ENCODE data around the gene HIF1AN.

GRCh38 chr10:100507357-100507732 is 28.4 kb upstream of the HIF1AN start:
- TF ChIP-seq EZH2 (IDR thresholded peaks at IDR 0.05; ENCODE audit: borderline replicate concordance, insufficient read depth, low read depth, low read length, poor library complexity, severe bottlenecking), result no peak
- TF ChIP-seq, protein P1, sequence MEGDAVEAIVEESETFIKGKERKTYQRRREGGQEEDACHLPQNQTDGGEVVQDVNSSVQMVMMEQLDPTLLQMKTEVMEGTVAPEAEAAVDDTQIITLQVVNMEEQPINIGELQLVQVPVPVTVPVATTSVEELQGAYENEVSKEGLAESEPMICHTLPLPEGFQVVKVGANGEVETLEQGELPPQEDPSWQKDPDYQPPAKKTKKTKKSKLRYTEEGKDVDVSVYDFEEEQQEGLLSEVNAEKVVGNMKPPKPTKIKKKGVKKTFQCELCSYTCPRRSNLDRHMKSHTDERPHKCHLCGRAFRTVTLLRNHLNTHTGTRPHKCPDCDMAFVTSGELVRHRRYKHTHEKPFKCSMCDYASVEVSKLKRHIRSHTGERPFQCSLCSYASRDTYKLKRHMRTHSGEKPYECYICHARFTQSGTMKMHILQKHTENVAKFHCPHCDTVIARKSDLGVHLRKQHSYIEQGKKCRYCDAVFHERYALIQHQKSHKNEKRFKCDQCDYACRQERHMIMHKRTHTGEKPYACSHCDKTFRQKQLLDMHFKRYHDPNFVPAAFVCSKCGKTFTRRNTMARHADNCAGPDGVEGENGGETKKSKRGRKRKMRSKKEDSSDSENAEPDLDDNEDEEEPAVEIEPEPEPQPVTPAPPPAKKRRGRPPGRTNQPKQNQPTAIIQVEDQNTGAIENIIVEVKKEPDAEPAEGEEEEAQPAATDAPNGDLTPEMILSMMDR (IDR thresholded peaks at IDR 0.05), result no peak

All from B cell (primary cell).